Measurements from ENCODE around the gene LMAN1. TPM values are rescaled to one million over a fixed set of nuclear protein-coding genes. Genes with fewer than 3 reads are reported as not detected.
A peak's percentile ranks its signal among the peaks of the same experiment; 100 is the strongest.

Gene LMAN1
- total RNA-seq, 2 donors from 2014 or later: 134 to 245 TPM

DNA sequence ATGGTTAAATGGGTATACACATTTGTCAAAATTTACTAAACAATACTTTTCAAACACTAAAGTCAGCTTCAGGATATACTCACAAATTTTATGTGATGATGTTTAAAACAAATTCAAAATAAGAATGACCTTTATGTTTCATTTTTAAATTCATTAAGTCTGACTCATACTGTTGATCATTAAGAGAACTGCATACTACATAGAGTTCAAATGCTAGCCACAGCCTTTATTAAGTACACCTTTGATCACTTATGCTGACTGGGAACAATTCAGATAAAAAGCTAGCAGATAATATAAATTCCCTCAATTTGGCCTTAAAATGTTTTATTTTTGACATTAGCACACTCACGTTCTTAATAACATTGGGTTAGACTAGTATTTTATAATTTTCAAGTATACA, 14.1 kb downstream of the LMAN1 start:
- Mint-ChIP-seq H3K27me3 (no peaks in the 10 kb centered on the region), H3K4me1 (peaks cover 36% of the 10 kb centered on the region), H3K9me3 (peaks cover 12% of the 10 kb centered on the region), H3K27ac (no peak overlapping the region), H3K36me3 (ENCODE audit: low read depth) (peaks cover 100% of the 10 kb centered on the region), H3K4me3 (peak overlapping the region; percentile 13)
- ATAC-seq (replicated peaks): no peak

- Mint-ChIP-seq H3K4me1 (peaks cover 36% of the 10 kb centered on the region), H3K27ac (no peak overlapping the region), H3K9me3 (peaks cover 12% of the 10 kb centered on the region), H3K36me3 (ENCODE audit: low read depth) (peaks cover 100% of the 10 kb centered on the region), H3K27me3 (no peaks in the 10 kb centered on the region), H3K4me3 (peak overlapping the region; percentile 25)
- ATAC-seq (replicated peaks): no peak
Observed at GRCh38 chr18:59343926-59344325, 15.1 kb downstream of the LMAN1 start.

DNA sequence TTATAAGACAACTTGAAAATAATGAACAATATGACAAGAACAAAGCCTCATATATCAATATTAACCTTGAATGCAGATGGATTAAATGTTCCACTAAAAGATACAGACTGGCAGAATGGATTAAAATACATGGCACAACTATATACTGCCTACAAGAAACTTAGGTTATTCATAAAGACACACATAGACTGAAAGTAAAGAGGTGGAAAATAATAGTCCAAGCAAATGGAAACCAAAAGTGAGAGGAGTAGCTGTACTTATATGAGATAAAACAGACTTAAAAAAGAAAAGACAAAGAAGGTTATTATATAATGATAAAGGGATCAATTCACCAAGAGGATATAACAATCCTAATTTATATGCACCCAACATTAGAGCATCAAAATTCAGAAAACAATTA, 18.2 kb downstream of the LMAN1 start:
- no peaks in the 10 kb centered on the region for H3K27me3 Mint-ChIP-seq
- H3K36me3 Mint-ChIP-seq (ENCODE audit: low read depth): peaks cover 100% of the 10 kb centered on the region
- peak; percentile 88 for ATAC-seq (replicated peaks)
- peaks cover 12% of the 10 kb centered on the region for H3K9me3 Mint-ChIP-seq
- H3K27ac Mint-ChIP-seq: peak overlapping the region; percentile 34
- H3K4me1 Mint-ChIP-seq: peaks cover 36% of the 10 kb centered on the region
- peak overlapping the region; percentile 43 for H3K4me3 Mint-ChIP-seq

GRCh38 chr18:59340312-59340711, 18.8 kb downstream of the LMAN1 start:
- ATAC-seq (replicated peaks): no peak
- peaks cover 36% of the 10 kb centered on the region for H3K4me1 Mint-ChIP-seq
- H3K9me3 Mint-ChIP-seq: peaks cover 12% of the 10 kb centered on the region
- no peak overlapping the region for H3K27ac Mint-ChIP-seq
- no peak overlapping the region for H3K4me3 Mint-ChIP-seq
- H3K36me3 Mint-ChIP-seq (ENCODE audit: low read depth): peaks cover 100% of the 10 kb centered on the region
- no peaks in the 10 kb centered on the region for H3K27me3 Mint-ChIP-seq

GRCh38 chr18:59332986-59333385, 26.1 kb downstream of the LMAN1 start:
- Mint-ChIP-seq H3K27me3 (no peaks in the 10 kb centered on the region), H3K36me3 (ENCODE audit: low read depth) (peaks cover 98% of the 10 kb centered on the region), H3K27ac (no peak overlapping the region), H3K9me3 (no peaks in the 10 kb centered on the region), H3K4me3 (no peak overlapping the region), H3K4me1 (peaks cover 5% of the 10 kb centered on the region)
- ATAC-seq (replicated peaks): no peak

- Mint-ChIP-seq H3K27me3 (no peaks in the 10 kb centered on the region), H3K4me3 (no peak overlapping the region), H3K27ac (no peak overlapping the region), H3K36me3 (ENCODE audit: low read depth) (peaks cover 77% of the 10 kb centered on the region), H3K9me3 (no peaks in the 10 kb centered on the region), H3K4me1 (no peaks in the 10 kb centered on the region)
- ATAC-seq (replicated peaks): no peak
Observed at GRCh38 chr18:59328683-59329082, 30.4 kb downstream of the LMAN1 start.

GRCh38 chr18:59325965-59326364, 33.1 kb downstream of the LMAN1 start:
- no peaks in the 10 kb centered on the region for H3K4me1 Mint-ChIP-seq
- no peaks in the 10 kb centered on the region for H3K9me3 Mint-ChIP-seq
- H3K36me3 Mint-ChIP-seq (ENCODE audit: low read depth): peaks cover 50% of the 10 kb centered on the region
- H3K27ac Mint-ChIP-seq: no peak overlapping the region
- H3K4me3 Mint-ChIP-seq: no peak overlapping the region
- ATAC-seq (replicated peaks): no peak
- no peaks in the 10 kb centered on the region for H3K27me3 Mint-ChIP-seq

GRCh38 chr18:59324623-59324971, 34.5 kb downstream of the LMAN1 start:
- no peaks in the 10 kb centered on the region for H3K27me3 Mint-ChIP-seq
- no peaks in the 10 kb centered on the region for H3K4me1 Mint-ChIP-seq
- ATAC-seq (replicated peaks): peak; percentile 24
- H3K36me3 Mint-ChIP-seq (ENCODE audit: low read depth): peaks cover 38% of the 10 kb centered on the region
- no peaks in the 10 kb centered on the region for H3K9me3 Mint-ChIP-seq
- H3K4me3 Mint-ChIP-seq: no peak overlapping the region
- H3K27ac Mint-ChIP-seq: no peak overlapping the region

DNA sequence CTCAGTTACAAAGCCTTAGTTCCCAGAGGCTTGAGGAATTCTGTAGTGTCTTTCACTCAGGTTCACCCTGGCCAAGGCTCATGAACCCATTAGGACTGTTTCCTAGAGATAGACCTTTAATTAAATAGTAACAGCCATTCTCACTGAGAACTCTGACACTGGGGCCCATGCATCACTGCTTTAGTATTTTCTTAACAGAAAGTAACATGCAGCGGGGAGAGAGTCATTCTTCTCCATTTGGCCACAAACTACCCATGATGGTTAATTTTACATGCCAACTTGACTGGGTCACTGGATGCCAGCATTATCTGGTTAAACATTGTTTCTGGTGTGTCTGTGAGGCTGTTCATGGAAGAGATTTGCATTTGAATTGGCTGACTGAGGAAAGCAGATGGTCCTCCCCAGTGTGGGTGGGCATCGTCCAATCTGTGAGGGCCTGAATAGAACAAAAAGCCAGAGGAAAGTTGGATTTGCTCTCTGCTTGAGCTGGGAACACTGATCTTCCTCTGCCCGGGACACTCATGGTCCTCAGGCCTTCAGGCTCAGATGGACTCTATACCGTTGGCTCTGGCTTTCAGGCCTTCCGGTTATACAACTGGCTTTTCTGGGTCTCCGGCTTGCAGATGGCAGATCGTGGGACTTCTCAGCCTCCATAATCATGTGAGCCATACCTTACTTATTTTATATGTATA, 35.0 kb downstream of the LMAN1 start:
- Mint-ChIP-seq H3K27me3 (no peaks in the 10 kb centered on the region), H3K9me3 (no peaks in the 10 kb centered on the region), H3K4me1 (no peaks in the 10 kb centered on the region), H3K4me3 (no peak overlapping the region), H3K36me3 (ENCODE audit: low read depth) (peaks cover 33% of the 10 kb centered on the region), H3K27ac (no peak overlapping the region)
- ATAC-seq (replicated peaks): peak; percentile 12

DNA sequence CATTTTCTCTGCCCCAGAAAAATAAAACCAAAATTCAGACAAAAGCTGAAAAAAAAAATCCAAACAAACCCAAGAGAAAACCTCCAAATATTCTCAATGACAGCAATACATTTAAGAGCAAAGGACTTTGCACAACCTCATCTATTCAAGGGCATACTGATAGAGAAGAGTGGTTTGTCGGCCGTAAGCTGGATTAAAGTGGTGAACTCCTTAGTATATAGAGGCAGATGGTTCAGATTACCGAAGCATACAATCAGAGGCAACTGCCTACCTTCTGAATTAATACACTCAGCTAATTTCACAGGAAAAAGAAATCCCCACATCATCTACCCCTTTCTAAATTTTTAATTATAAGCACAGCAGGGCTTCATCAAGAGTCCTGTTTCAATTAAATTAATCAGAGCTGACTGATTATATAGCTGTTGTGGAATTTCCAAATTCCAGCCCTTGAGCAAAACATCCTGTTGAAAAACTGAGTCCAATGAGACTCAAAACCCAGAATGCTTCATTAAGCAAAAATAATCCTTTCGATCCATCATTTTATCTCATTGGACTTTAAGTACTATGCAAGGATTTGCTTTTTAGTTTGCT, 40.5 kb downstream of the LMAN1 start, which contains the start of gene CPLX4:
Gene CPLX4 (minus strand): TSS at position 190 of the 591 bp plus-strand sequence. CDS start 187 bp downstream, at position 3.
- H3K4me1 Mint-ChIP-seq: no peaks in the 10 kb centered on the region
- H3K9me3 Mint-ChIP-seq: no peaks in the 10 kb centered on the region
- no peak within 1 kb of the TSS for H3K4me3 Mint-ChIP-seq
- H3K27me3 Mint-ChIP-seq: peaks cover 12% of the 10 kb centered on the region
- H3K27ac Mint-ChIP-seq: no peak within 1 kb of the TSS
- H3K36me3 Mint-ChIP-seq (ENCODE audit: low read depth): no peaks in the 10 kb centered on the region
- no peak for ATAC-seq (replicated peaks)

GRCh38 chr18:59311631-59312030, 47.4 kb downstream of the LMAN1 start:
- no peak for ATAC-seq (replicated peaks)
- Mint-ChIP-seq H3K36me3 (ENCODE audit: low read depth) (no peaks in the 10 kb centered on the region), H3K27me3 (peaks cover 33% of the 10 kb centered on the region), H3K4me3 (no peak overlapping the region), H3K4me1 (no peaks in the 10 kb centered on the region), H3K27ac (no peak overlapping the region), H3K9me3 (no peaks in the 10 kb centered on the region)

DNA sequence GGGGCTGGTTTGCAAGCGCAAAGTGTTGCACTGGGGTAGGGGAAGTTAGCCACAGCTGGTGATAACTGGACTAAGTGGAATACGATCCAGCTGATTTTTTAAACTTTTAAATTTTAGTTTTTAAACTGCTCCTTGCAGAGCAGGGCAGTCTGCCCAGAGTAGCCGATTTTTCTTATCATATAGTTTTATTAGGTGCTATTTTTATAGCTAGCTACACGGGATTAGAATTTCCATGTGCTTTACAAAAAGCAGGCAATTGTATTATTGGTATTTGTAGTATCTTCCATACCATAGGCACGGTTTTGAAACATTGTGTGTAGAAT, 50.2 kb downstream of the LMAN1 start:
- Mint-ChIP-seq H3K27ac (no peak overlapping the region), H3K27me3 (peaks cover 40% of the 10 kb centered on the region), H3K4me3 (peak overlapping the region; percentile 26), H3K36me3 (ENCODE audit: low read depth) (no peaks in the 10 kb centered on the region), H3K9me3 (no peaks in the 10 kb centered on the region), H3K4me1 (no peaks in the 10 kb centered on the region)
- ATAC-seq (replicated peaks): no peak

- Mint-ChIP-seq H3K4me3 (peak overlapping the region; percentile 26), H3K9me3 (no peaks in the 10 kb centered on the region), H3K36me3 (ENCODE audit: low read depth) (no peaks in the 10 kb centered on the region), H3K27me3 (peaks cover 38% of the 10 kb centered on the region), H3K27ac (no peak overlapping the region), H3K4me1 (no peaks in the 10 kb centered on the region)
- peak; percentile 93 for ATAC-seq (replicated peaks)
Observed at GRCh38 chr18:59308248-59308937, 50.7 kb downstream of the LMAN1 start.

GRCh38 chr18:59306640-59307039, 52.4 kb downstream of the LMAN1 start:
- H3K36me3 Mint-ChIP-seq (ENCODE audit: low read depth): no peaks in the 10 kb centered on the region
- H3K4me1 Mint-ChIP-seq: no peaks in the 10 kb centered on the region
- no peak overlapping the region for H3K4me3 Mint-ChIP-seq
- no peak overlapping the region for H3K27ac Mint-ChIP-seq
- no peak for ATAC-seq (replicated peaks)
- peaks cover 33% of the 10 kb centered on the region for H3K27me3 Mint-ChIP-seq
- H3K9me3 Mint-ChIP-seq: no peaks in the 10 kb centered on the region

- ATAC-seq (replicated peaks): no peak
- Mint-ChIP-seq H3K4me1 (no peaks in the 10 kb centered on the region), H3K9me3 (no peaks in the 10 kb centered on the region), H3K27me3 (peaks cover 28% of the 10 kb centered on the region), H3K27ac (no peak overlapping the region), H3K36me3 (ENCODE audit: low read depth) (no peaks in the 10 kb centered on the region), H3K4me3 (no peak overlapping the region)
Observed at GRCh38 chr18:59305295-59305694, 53.8 kb downstream of the LMAN1 start.

Data from activated T-helper 17 cell treated with anti-CD3 and anti-CD28 coated beads, Interleukin-2, amount 50 U/mL, for 72 hours (primary cell).